Measurements from ENCODE around the gene FZD1. TPM values are rescaled to one million over a fixed set of nuclear protein-coding genes. Genes with fewer than 3 reads are reported as not detected.

Gene FZD1
- total and polyA plus RNA-seq, 8 donors, result 2.0 to 10.5 (median 5.1) TPM

- FAIRE-seq (peak; percentile 5), ATAC-seq (no peak), DNase-seq (no peak)
- WGBS, 2 donors, result 56 to 81% methylated on average over 1 of the region's 1 CpG
- Histone ChIP-seq H3K27ac (no peak overlapping the region), H3K4me3 (no peak overlapping the region), H3K27me3 (no peaks in the 10 kb centered on the region), H3K4me1 (no peaks in the 10 kb centered on the region), H3K36me3 (no peaks in the 10 kb centered on the region), H3K9me3 (no peaks in the 10 kb centered on the region)
- TF ChIP-seq, protein P1, sequence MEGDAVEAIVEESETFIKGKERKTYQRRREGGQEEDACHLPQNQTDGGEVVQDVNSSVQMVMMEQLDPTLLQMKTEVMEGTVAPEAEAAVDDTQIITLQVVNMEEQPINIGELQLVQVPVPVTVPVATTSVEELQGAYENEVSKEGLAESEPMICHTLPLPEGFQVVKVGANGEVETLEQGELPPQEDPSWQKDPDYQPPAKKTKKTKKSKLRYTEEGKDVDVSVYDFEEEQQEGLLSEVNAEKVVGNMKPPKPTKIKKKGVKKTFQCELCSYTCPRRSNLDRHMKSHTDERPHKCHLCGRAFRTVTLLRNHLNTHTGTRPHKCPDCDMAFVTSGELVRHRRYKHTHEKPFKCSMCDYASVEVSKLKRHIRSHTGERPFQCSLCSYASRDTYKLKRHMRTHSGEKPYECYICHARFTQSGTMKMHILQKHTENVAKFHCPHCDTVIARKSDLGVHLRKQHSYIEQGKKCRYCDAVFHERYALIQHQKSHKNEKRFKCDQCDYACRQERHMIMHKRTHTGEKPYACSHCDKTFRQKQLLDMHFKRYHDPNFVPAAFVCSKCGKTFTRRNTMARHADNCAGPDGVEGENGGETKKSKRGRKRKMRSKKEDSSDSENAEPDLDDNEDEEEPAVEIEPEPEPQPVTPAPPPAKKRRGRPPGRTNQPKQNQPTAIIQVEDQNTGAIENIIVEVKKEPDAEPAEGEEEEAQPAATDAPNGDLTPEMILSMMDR (IDR thresholded peaks at IDR 0.05), result no peak
- intact Hi-C loops (cut with DNase I), result no loop called here
Measured at GRCh38 chr7:91280604-91281003, 16.4 kb downstream of the FZD1 start.

GRCh38 chr7:91285696-91286355 is 21.6 kb downstream of the FZD1 start:
- WGBS, 2 donors, result 62 to 68% methylated on average over 7 of the region's 7 CpGs
- no peak for DNase-seq
- Histone ChIP-seq H3K4me1 (peaks cover 0 to 3% (median 0%) of the 10 kb centered on the region in 3 donors), H3K4me3 (no peak overlapping the region), H3K36me3 (no peaks in the 10 kb centered on the region), H3K27ac (no peak overlapping the region), H3K9me3 (no peaks in the 10 kb centered on the region), H3K27me3 (no peaks in the 10 kb centered on the region)
- no peak for FAIRE-seq
- intact Hi-C loops (cut with DNase I), result no loop called here
- peak in 2 of 4 donors; percentile 17 to 39 for ATAC-seq
- TF ChIP-seq, protein P1 (IDR thresholded peaks at IDR 0.05), result no peak

- H3K4me1 ChIP-seq, result peaks cover 0 to 3% (median 0%) of the 10 kb centered on the region in 3 donors
- H3K27me3 ChIP-seq, result no peaks in the 10 kb centered on the region
- intact Hi-C loops (cut with DNase I), result no loop called here
- 70 to 71% methylated on average over 6 of the region's 6 CpGs for WGBS, 2 donors
- no peaks in the 10 kb centered on the region for H3K36me3 ChIP-seq
- H3K4me3 ChIP-seq, result no peak overlapping the region
- no peaks in the 10 kb centered on the region for H3K9me3 ChIP-seq
- DNase-seq (peak in 1 of 6 donors; percentile 20), ATAC-seq (no peak), FAIRE-seq (no peak)
- no peak overlapping the region for H3K27ac ChIP-seq
- TF ChIP-seq, protein P1 (IDR thresholded peaks at IDR 0.05), result no peak
Measured at GRCh38 chr7:91286432-91286831, 22.2 kb downstream of the FZD1 start.

DNA sequence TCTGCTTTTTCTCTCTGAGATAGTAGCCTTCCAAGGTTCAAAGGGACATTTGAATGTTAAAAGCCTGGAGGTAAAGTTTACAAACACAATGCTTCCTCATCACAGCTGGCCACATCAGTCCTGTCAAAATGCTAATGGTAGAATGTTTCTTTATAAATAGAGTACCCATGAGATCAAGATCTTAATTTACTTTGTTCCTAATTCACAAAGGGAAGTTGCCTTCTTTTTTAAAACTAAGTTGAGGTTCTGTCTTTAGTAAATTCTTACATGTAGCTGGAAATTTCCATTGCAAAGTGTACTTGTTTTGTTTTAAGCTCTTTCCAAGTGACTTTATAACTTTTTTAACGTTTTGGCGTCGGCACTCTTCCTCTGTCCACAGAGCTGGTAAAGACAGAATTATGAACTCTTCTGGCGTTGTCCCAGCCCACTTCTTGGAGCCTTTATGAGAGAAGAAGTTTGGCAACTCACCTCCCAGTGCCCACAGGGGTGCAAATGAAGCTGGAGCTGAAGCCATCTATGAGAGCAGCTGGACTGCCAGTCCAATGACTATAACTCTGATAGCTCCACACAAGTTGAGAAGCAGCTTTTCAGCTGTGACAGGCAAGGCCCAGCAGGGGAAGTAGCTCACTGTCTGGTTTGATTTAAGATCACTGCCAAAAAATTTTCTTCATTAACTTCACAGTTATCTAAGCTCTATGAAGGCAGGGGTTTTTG is 23.3 kb downstream of the FZD1 start:
- Histone ChIP-seq H3K4me1 (peaks cover 0 to 3% (median 0%) of the 10 kb centered on the region in 3 donors), H3K27ac (peak overlapping the region in 2 of 4 donors; percentile 9 to 26), H3K4me3 (no peak overlapping the region), H3K36me3 (no peaks in the 10 kb centered on the region), H3K9me3 (no peaks in the 10 kb centered on the region), H3K27me3 (no peaks in the 10 kb centered on the region)
- FAIRE-seq (no peak), DNase-seq (no peak), ATAC-seq (peak in 3 of 4 donors; percentile 23 to 67 (median 50))
- intact Hi-C loops (cut with DNase I), result no loop called here
- TF ChIP-seq, protein P1 (IDR thresholded peaks at IDR 0.05), result no peak
- 29 to 35% methylated on average over 4 of the region's 4 CpGs for WGBS, 2 donors
